NCI-H774 (cell line): ENCODE data around the gene PTP4A1.
"Not testable (repeated sequence)": the region's sequence is repeated elsewhere in the genome, so short reads cannot be mapped to it uniquely, and the experiment has no call there.

ENCODE experiments used
- DNase-seq: peaks from one replicate; lab custom pipeline; 2025; lab: John Stamatoyannopoulos, UW

The PTP4A1 gene

GRCh38 chr6:63572044-63572746 is at the start of gene PTP4A1, which contains the start of gene LOC128125822:
TSS of gene PTP4A1 (plus strand) at chr6:63572480. CDS start at chr6:63576881, 4,401 bp downstream.
TSS of gene LOC128125822 (plus strand) at chr6:63572480.
- DNase-seq = peak; percentile 98

- not testable (repeated sequence) for DNase-seq
Observed at GRCh38 chr6:63522911-63523287, 49.4 kb upstream of the PTP4A1 start.

GRCh38 chr6:63523630-63524029 is 48.6 kb upstream of the PTP4A1 start:
- no peak for DNase-seq

GRCh38 chr6:63525186-63525878 is 46.9 kb upstream of the PTP4A1 start:
- no peak for DNase-seq

GRCh38 chr6:63526931-63527330 is 45.3 kb upstream of the PTP4A1 start:
- no peak for DNase-seq

- DNase-seq = no peak
Observed at GRCh38 chr6:63527658-63528514, 44.4 kb upstream of the PTP4A1 start.

GRCh38 chr6:63529498-63529897 is 42.8 kb upstream of the PTP4A1 start:
- DNase-seq = no peak

- DNase-seq = no peak
Observed at GRCh38 chr6:63530182-63530581, 42.1 kb upstream of the PTP4A1 start.

- no peak for DNase-seq
Observed at GRCh38 chr6:63530991-63531390, 41.3 kb upstream of the PTP4A1 start.

- DNase-seq = no peak
Observed at GRCh38 chr6:63533026-63533425, 39.3 kb upstream of the PTP4A1 start.

- no peak for DNase-seq
Observed at GRCh38 chr6:63533952-63534351, 38.3 kb upstream of the PTP4A1 start.

- DNase-seq = peak; percentile 28
Observed at GRCh38 chr6:63537201-63537958, 34.9 kb upstream of the PTP4A1 start.

GRCh38 chr6:63537959-63538300 is 34.4 kb upstream of the PTP4A1 start:
- no peak for DNase-seq

- DNase-seq = no peak
Observed at GRCh38 chr6:63538550-63538949, 33.7 kb upstream of the PTP4A1 start.

- no peak for DNase-seq
Observed at GRCh38 chr6:63543001-63543400, 29.3 kb upstream of the PTP4A1 start.

- no peak for DNase-seq
Observed at GRCh38 chr6:63543982-63544381, 28.3 kb upstream of the PTP4A1 start.

GRCh38 chr6:63546236-63546635 is 26.0 kb upstream of the PTP4A1 start:
- DNase-seq = no peak

GRCh38 chr6:63546697-63547096 is 25.6 kb upstream of the PTP4A1 start:
- DNase-seq = no peak

- DNase-seq = no peak
Observed at GRCh38 chr6:63549076-63549475, 23.2 kb upstream of the PTP4A1 start.

GRCh38 chr6:63553208-63553607 is 19.1 kb upstream of the PTP4A1 start:
- no peak for DNase-seq

GRCh38 chr6:63553900-63554299 is 18.4 kb upstream of the PTP4A1 start:
- no peak for DNase-seq

- no peak for DNase-seq
Observed at GRCh38 chr6:63554782-63555181, 17.5 kb upstream of the PTP4A1 start.
